WTC11 (cell line): ENCODE data around the gene PES1. TPM values are rescaled to one million over a fixed set of nuclear protein-coding genes. Genes with fewer than 3 reads are reported as not detected.

Experiments used
- ATAC-seq: fragments of 200-7000 bp; cut with Tn5 transposase; 2 replicates; pipeline ENCODE4 v1.10.0; 2021; ENCODE audit warnings: mild to moderate bottlenecking, moderate library complexity
- Bru-seq: library from RNA; stranded (reverse); fragments of 400-500 nt; gene quantifications from one replicate; lab custom pipeline; 2021; lab: Mats Ljungman, UMichigan
- CTCF ChIA-PET: fragments of 300-600 bp; sonication (Branson Sonifier 250); formaldehyde crosslinking; loops from one replicate; lab custom pipeline; 2021; ENCODE audit warnings: antibody characterized with exemption; lab: Charles Lee
- POLR2A ChIA-PET: fragments of 350-600 bp; sonication (Branson Sonifier 250); formaldehyde crosslinking; loops from one replicate; lab custom pipeline; 2021; ENCODE audit warnings: antibody characterized with exemption; lab: Charles Lee
- DNase-seq: peaks from one replicate; pipeline ENCODE4 v3.0.0; 2021; ENCODE audit warnings: low spot score
- H3K27ac Mint-ChIP-seq: 2 replicates; pipeline ENCODE4 v1.8.0; 2021; ENCODE audit warnings: mixed read lengths
- H3K27me3 Mint-ChIP-seq: 2 replicates; pipeline ENCODE4 v1.8.0; 2021; ENCODE audit warnings: low read depth, mild to moderate bottlenecking, moderate library complexity, mixed read lengths
- H3K36me3 Mint-ChIP-seq: 2 replicates; pipeline ENCODE4 v1.8.0; 2021; ENCODE audit warnings: mixed read lengths
- H3K4me1 Mint-ChIP-seq: 2 replicates; pipeline ENCODE4 v1.8.0; 2022; ENCODE audit warnings: mixed read lengths
- H3K4me3 Mint-ChIP-seq: 2 replicates; pipeline ENCODE4 v1.8.0; 2021; ENCODE audit warnings: mild to moderate bottlenecking, moderate library complexity, mixed read lengths
- H3K9me3 Mint-ChIP-seq: 2 replicates; pipeline ENCODE4 v1.8.0; 2021; ENCODE audit warnings: mixed read lengths
- CREM ChIP-seq: sonication (generic); formaldehyde crosslinking; IDR thresholded peaks from 2 replicates; pipeline ENCODE4 v1.8.1; 2022; ENCODE audit warnings: mild to moderate bottlenecking, missing genetic modification reagents, moderate library complexity
- FOXK1 ChIP-seq: sonication (generic); formaldehyde crosslinking; IDR thresholded peaks from 2 replicates; pipeline ENCODE4 v1.8.0; 2022; ENCODE audit warnings: mild to moderate bottlenecking, moderate library complexity, missing genetic modification reagents
- JUN ChIP-seq: sonication (generic); formaldehyde crosslinking; IDR thresholded peaks from 2 replicates; pipeline ENCODE4 v1.8.0; 2023; ENCODE audit warnings: mild to moderate bottlenecking, missing genetic modification reagents
- SOX15 ChIP-seq: fragments of 250-450 bp; sonication (Bioruptor Pico); IDR thresholded peaks from 2 replicates; pipeline ENCODE4 v1.9.0; 2021; ENCODE audit warnings: mild to moderate bottlenecking
- SP1 ChIP-seq: sonication (generic); formaldehyde crosslinking; conservative IDR thresholded peaks from 2 replicates; pipeline ENCODE4 v1.8.1; 2022; ENCODE audit warnings: missing genetic modification reagents
- TEAD1 ChIP-seq: sonication (generic); formaldehyde crosslinking; IDR thresholded peaks from 2 replicates; pipeline ENCODE4 v1.8.0; 2022; ENCODE audit warnings: mild to moderate bottlenecking, missing genetic modification reagents
- ZNF263 ChIP-seq: sonication (generic); formaldehyde crosslinking; IDR thresholded peaks from 2 replicates; pipeline ENCODE4 v1.8.1; 2022; ENCODE audit warnings: low read depth, mild to moderate bottlenecking, moderate library complexity, missing genetic modification reagents
- long read RNA-seq, 3 experiments: library from RNA in 1 of 3; library from capped mRNA in 1 of 3; library from polyadenylated mRNA in 1 of 3; unstranded in 2 of 3; stranded (forward) in 1 of 3; transcript quantifications; one replicate each; pipeline ENCODE4 v2.0.0, GENCODE V29; 2021
- total RNA-seq: library from RNA; stranded (reverse); gene quantifications from 3 replicates; pipeline ENCODE4 v1.2.3, GENCODE V29; 2021
- TF ChIP-seq, protein P1 (sequence below): sonication (generic); formaldehyde crosslinking; IDR thresholded peaks from 2 replicates; pipeline ENCODE4 v1.8.0; 2022; ENCODE audit warnings: mild to moderate bottlenecking, missing genetic modification reagents
- TF ChIP-seq, protein P2 (sequence below): sonication (generic); formaldehyde crosslinking; IDR thresholded peaks from 2 replicates; pipeline ENCODE4 v1.8.1; 2023; ENCODE audit warnings: mild to moderate bottlenecking, missing genetic modification reagents, moderate library complexity
- TF ChIP-seq, protein P3 (sequence below): sonication (generic); formaldehyde crosslinking; IDR thresholded peaks from 2 replicates; pipeline ENCODE4 v1.8.0; 2022; ENCODE audit warnings: mild to moderate bottlenecking, missing genetic modification reagents
- TF ChIP-seq, protein P4 (sequence below): fragments of 250-450 bp; sonication (Bioruptor Pico); IDR thresholded peaks from 2 replicates; pipeline ENCODE4 v1.9.0; 2021; ENCODE audit warnings: moderate library complexity, mild to moderate bottlenecking, inconsistent platforms, borderline replicate concordance
- TF ChIP-seq, protein P5 (sequence below): sonication (generic); formaldehyde crosslinking; IDR thresholded peaks from 2 replicates; pipeline ENCODE4 v1.8.0; 2022; ENCODE audit warnings: missing genetic modification reagents
- TF ChIP-seq, protein P6 (sequence below): sonication (generic); formaldehyde crosslinking; IDR thresholded peaks from 2 replicates; pipeline ENCODE4 v1.8.0; 2023; ENCODE audit warnings: missing genetic modification reagents, mild to moderate bottlenecking, borderline replicate concordance

Gene PES1
- total RNA-seq (108 to 128 TPM (median 109 TPM) in 3 replicates), Bru-seq, nascent RNA (percentile 68 among the genes with signal in this experiment)
- long read RNA-seq, experiment 1, transcript PES1-201 (15 exons, 1,988 nt): minor isoform, 24 of 516 reads
- long read RNA-seq, experiment 1, transcript PES1-202 (15 exons, 2,295 nt): major isoform, 405 of 516 reads
- long read RNA-seq, experiment 1, partial matches to known transcripts: 26 of 516 reads
- long read RNA-seq, experiment 1, other reads (novel, unspliced or antisense): 58 of 516 reads
- long read RNA-seq, experiment 2, transcript PES1-212 (2 exons, 1,732 nt): major isoform, 11 of 108 reads
- long read RNA-seq, experiment 2, transcript PES1-202 (15 exons, 2,295 nt): minor isoform, 10 of 108 reads
- long read RNA-seq, experiment 2, partial matches to known transcripts: 81 of 108 reads
- long read RNA-seq, experiment 2, other reads (novel, unspliced or antisense): 5 of 108 reads
- long read RNA-seq, experiment 3, transcript PES1-202 (15 exons, 2,295 nt): major isoform, 305 of 402 reads
- long read RNA-seq, experiment 3, transcript PES1-201 (15 exons, 1,988 nt): minor isoform, 11 of 402 reads
- long read RNA-seq, experiment 3, partial matches to known transcripts: 30 of 402 reads
- long read RNA-seq, experiment 3, other reads (novel, unspliced or antisense): 49 of 402 reads

DNA sequence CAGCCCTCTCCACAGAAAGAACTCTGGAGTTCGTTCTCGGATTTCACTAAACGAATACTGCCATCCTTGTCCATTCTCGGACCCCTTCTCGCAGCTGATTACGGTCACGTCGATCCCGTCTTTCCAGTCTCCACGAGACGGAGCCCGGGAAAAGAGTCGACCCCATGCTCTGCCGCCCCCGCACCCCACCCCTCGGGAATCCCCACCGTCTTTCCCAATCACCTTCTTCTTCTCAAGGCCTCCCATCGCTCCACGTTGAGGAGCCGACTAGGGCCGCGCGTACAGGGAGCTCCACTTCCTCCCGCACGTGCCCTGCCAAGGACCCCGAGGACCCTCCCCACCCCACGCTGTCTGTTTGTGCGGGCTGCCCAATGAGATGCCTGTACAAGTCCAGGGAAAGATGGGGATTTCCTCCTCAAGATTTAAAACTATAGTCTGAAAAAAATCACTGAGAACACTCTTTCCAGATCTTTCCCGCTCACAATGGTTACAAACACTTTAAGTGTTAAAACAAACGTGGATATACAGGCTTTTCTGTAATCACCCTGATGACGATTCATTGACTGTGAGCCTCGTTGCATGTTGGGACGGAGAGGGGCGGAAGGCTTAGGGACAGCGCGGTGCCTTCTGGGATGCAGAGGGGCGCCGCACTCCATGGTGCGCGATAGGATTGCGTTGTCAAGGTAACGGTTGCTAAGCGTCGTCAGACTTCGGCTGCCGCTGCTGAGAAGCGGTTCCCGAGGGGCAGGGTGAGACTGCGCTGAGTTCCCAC is at the start of gene PES1:
Gene PES1 (minus strand): TSS at position 323 of the 772 bp plus-strand sequence. CDS start 77 bp downstream, at position 246.
- Mint-ChIP-seq H3K4me3 (no peak within 1 kb of the TSS), H3K9me3 (no peaks in the 10 kb centered on the region), H3K27ac (no peak within 1 kb of the TSS), H3K36me3 (peaks cover 24% of the 10 kb centered on the region), H3K27me3 (peaks cover 24% of the 10 kb centered on the region), H3K4me1 (0 out of 2 replicates have a peak, but pooled peaks cover 2% of the 10 kb centered on the region)
- ATAC-seq (peak; percentile 98), DNase-seq (peak; percentile 95)
- CTCF ChIA-PET: interaction anchor here (0.7 to 1.4 kb wide), 7 partner anchors 10 to 165 kb away, joined by 3 to 9 read pairs (median 4); no protein-coding TSS in a partner anchor
- POLR2A ChIA-PET: interaction anchor here (1.2 kb wide), 1 partner anchor 14 kb away, joined by 3 read pairs; no protein-coding TSS in a partner anchor
- 0 out of 2 replicates have a peak, but pooled peaks have one; percentile 29 for TF ChIP-seq JUN (CRISPR knock-in tag)
- TF ChIP-seq, protein P1, sequence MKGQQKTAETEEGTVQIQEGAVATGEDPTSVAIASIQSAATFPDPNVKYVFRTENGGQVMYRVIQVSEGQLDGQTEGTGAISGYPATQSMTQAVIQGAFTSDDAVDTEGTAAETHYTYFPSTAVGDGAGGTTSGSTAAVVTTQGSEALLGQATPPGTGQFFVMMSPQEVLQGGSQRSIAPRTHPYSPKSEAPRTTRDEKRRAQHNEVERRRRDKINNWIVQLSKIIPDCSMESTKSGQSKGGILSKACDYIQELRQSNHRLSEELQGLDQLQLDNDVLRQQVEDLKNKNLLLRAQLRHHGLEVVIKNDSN: peak; percentile 86
- TF ChIP-seq, protein P2, sequence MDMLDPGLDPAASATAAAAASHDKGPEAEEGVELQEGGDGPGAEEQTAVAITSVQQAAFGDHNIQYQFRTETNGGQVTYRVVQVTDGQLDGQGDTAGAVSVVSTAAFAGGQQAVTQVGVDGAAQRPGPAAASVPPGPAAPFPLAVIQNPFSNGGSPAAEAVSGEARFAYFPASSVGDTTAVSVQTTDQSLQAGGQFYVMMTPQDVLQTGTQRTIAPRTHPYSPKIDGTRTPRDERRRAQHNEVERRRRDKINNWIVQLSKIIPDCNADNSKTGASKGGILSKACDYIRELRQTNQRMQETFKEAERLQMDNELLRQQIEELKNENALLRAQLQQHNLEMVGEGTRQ (CRISPR knock-in tag): peak; percentile 83
- peak; percentile 64; the same call in 1 of the 2 replicates for TF ChIP-seq SP1 (CRISPR knock-in tag)
- TF ChIP-seq, protein P3, sequence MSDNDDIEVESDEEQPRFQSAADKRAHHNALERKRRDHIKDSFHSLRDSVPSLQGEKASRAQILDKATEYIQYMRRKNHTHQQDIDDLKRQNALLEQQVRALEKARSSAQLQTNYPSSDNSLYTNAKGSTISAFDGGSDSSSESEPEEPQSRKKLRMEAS (CRISPR knock-in tag): peak; percentile 94
- TF ChIP-seq CREM (CRISPR knock-in tag): peak; percentile 88
- no peak for TF ChIP-seq SOX15 (CRISPR knock-in tag)
- peak; percentile 67 for TF ChIP-seq FOXK1 (CRISPR knock-in tag)
- TF ChIP-seq, protein P4, sequence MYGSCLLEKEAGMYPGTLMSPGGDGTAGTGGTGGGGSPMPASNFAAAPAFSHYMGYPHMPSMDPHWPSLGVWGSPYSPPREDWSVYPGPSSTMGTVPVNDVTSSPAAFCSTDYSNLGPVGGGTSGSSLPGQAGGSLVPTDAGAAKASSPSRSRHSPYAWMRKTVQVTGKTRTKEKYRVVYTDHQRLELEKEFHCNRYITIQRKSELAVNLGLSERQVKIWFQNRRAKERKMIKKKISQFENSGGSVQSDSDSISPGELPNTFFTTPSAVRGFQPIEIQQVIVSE (CRISPR knock-in tag): no peak
- no peak for TF ChIP-seq ZNF263 (CRISPR knock-in tag)
- peak; percentile 68; the same call in 1 of the 2 replicates for TF ChIP-seq TEAD1 (CRISPR knock-in tag)
- TF ChIP-seq, protein P5, sequence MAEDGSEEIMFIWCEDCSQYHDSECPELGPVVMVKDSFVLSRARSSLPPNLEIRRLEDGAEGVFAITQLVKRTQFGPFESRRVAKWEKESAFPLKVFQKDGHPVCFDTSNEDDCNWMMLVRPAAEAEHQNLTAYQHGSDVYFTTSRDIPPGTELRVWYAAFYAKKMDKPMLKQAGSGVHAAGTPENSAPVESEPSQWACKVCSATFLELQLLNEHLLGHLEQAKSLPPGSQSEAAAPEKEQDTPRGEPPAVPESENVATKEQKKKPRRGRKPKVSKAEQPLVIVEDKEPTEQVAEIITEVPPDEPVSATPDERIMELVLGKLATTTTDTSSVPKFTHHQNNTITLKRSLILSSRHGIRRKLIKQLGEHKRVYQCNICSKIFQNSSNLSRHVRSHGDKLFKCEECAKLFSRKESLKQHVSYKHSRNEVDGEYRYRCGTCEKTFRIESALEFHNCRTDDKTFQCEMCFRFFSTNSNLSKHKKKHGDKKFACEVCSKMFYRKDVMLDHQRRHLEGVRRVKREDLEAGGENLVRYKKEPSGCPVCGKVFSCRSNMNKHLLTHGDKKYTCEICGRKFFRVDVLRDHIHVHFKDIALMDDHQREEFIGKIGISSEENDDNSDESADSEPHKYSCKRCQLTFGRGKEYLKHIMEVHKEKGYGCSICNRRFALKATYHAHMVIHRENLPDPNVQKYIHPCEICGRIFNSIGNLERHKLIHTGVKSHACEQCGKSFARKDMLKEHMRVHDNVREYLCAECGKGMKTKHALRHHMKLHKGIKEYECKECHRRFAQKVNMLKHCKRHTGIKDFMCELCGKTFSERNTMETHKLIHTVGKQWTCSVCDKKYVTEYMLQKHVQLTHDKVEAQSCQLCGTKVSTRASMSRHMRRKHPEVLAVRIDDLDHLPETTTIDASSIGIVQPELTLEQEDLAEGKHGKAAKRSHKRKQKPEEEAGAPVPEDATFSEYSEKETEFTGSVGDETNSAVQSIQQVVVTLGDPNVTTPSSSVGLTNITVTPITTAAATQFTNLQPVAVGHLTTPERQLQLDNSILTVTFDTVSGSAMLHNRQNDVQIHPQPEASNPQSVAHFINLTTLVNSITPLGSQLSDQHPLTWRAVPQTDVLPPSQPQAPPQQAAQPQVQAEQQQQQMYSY (CRISPR knock-in tag): no peak
- TF ChIP-seq, protein P6, sequence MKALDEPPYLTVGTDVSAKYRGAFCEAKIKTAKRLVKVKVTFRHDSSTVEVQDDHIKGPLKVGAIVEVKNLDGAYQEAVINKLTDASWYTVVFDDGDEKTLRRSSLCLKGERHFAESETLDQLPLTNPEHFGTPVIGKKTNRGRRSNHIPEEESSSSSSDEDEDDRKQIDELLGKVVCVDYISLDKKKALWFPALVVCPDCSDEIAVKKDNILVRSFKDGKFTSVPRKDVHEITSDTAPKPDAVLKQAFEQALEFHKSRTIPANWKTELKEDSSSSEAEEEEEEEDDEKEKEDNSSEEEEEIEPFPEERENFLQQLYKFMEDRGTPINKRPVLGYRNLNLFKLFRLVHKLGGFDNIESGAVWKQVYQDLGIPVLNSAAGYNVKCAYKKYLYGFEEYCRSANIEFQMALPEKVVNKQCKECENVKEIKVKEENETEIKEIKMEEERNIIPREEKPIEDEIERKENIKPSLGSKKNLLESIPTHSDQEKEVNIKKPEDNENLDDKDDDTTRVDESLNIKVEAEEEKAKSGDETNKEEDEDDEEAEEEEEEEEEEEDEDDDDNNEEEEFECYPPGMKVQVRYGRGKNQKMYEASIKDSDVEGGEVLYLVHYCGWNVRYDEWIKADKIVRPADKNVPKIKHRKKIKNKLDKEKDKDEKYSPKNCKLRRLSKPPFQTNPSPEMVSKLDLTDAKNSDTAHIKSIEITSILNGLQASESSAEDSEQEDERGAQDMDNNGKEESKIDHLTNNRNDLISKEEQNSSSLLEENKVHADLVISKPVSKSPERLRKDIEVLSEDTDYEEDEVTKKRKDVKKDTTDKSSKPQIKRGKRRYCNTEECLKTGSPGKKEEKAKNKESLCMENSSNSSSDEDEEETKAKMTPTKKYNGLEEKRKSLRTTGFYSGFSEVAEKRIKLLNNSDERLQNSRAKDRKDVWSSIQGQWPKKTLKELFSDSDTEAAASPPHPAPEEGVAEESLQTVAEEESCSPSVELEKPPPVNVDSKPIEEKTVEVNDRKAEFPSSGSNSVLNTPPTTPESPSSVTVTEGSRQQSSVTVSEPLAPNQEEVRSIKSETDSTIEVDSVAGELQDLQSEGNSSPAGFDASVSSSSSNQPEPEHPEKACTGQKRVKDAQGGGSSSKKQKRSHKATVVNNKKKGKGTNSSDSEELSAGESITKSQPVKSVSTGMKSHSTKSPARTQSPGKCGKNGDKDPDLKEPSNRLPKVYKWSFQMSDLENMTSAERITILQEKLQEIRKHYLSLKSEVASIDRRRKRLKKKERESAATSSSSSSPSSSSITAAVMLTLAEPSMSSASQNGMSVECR: peak; percentile 80; the same call in 1 of the 2 replicates
